Stimulated activated CD8-positive, alpha-beta memory T cell treated with anti-CD3 and anti-CD28 coated beads, Interleukin-7, amount 100 ng/mL, for 24 hours (primary cell): ENCODE results near the gene ALG5.

Experiments
- DNase-seq: peaks from one replicate; pipeline ENCODE4 v3.0.0-alpha.2; 2020; ENCODE audit warnings: low read depth

Gene ALG5

DNA sequence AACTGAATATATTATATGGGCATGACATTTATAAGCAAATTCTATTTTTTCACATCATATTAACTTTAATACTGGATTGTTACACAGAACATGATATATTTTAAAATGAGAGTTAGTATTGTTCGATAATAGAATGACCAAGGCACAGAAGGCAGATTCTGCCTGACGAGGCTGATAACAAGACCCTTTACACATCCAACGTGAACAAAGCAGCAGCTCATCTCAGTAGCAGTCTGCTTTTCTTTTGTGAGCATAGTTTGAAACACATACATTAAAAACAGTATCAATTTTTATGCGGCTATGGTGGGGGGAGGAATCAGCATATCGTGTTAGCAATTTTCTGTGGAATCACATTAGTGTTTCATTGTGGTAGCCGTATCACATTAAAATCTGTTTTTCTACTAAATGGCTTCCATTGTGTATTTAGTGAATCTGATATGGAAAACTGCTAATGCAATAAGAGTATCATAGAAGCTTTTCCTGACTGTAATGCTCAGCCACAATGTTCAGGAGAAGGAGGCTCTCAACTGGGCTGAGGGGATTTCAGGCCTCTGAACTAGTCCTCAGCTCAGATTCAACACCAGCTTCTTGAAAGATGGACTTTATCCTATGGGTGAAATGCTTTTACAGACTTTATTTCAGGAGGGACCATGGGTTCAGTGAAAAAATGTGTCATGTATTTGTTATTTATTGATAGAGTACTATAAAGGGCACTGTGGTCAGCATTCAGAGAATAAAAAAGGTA is 83.1 kb downstream of the ALG5 start:
- no peak for DNase-seq

GRCh38 chr13:36915106-36915505 is 84.0 kb downstream of the ALG5 start:
- DNase-seq = no peak

DNA sequence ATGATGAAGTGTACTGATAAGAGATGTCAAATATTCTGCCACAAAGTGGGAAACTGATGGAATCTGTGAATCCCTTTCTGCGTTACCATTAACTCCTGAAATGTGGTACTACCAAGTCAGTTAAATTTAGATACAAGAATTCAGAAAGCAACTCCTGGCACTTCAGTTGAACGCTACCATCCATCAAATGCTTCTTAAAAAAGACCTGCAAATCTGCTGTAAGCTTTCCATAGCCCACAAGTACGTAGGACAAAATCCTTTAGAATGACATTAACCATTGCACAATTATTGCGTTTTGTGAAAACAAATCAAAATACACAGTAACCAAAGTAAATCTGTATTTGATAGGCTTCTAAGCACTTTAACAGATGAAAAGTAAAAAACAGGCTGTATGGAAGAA is 84.5 kb downstream of the ALG5 start:
- DNase-seq = no peak

DNA sequence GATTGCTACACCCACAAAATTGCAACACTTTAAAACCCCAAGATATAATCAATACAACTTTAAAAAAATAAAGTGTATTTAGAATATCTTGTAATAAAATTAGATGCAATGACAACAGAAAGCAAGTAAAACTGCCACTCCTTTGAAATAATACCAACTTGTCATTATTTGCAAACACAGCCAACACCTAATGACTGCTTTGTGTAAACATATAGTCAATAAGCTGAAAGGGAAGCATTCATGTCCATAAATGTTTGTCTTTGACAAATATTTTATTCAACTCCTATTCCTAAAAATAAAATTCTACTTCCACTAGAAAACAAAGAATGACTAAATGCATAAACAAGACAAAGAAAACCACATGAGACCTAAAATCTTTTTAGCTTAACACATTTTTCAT is 85.7 kb downstream of the ALG5 start:
- DNase-seq = no peak

DNA sequence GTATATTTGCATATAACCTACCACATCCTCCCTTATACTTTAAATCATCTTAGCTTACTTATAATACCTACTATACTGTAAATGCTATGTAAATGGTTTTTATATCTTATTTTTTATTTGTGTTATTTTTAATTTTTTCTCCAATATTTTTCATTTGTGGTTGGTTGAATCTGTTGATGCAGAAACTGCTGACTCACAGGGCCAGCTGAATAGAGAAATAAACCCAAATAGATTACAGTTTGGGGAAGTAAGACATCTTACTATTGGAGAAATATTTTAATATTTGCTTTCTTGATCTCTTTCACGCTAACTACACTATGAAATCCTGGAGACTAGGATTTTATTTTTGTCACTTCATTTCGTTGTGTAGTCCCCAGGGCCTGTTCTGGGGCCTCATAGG is 86.2 kb downstream of the ALG5 start:
- no peak for DNase-seq

- DNase-seq = no peak
These were observed 86.8 kb downstream of the ALG5 start for GRCh38 chr13:36912369-36912768.

DNA sequence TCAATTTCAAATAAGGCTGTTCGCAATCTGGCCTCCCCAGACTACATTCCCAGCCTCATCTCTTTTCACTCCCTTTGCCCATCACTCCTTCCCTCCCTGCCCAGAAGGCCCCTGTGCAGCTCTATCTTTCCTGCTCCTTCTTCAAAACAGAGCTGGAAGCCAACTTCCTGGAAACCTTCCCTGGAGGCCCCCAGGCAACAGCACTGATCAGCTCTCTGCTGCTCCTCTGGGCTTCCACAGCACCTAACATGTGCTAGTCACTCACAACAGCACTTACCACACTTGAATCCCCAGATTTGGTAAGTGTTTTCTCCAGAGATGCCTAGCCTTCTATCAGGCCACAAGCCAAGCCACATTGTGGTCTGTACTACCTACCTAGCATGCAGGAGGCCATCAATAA is 88.6 kb downstream of the ALG5 start:
- no peak for DNase-seq

- no peak for DNase-seq
These were observed 91.3 kb downstream of the ALG5 start for GRCh38 chr13:36907821-36908220.

GRCh38 chr13:36907266-36907665 is 91.9 kb downstream of the ALG5 start:
- no peak for DNase-seq

DNA sequence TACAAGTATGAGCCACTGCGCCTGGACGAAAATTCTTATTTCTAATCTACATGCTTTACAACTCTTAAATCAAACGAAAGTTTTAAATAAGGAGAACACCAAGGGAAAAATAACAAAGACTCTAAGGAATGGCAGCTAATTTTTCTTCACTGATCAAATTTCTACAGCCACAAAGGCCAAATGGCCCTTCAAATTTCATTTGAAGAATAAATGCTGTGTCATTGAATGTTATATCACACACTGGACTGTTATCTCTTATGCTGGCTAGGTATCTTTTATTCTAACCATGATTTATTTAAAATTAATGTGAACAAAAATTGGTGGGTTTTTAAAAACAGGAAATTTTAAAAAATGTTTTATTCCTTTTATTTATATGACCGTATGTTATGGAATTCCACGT is 93.2 kb downstream of the ALG5 start:
- no peak for DNase-seq

- no peak for DNase-seq
These were observed 95.1 kb downstream of the ALG5 start for GRCh38 chr13:36903925-36904595.
